Breast epithelium (tissue), 4 donors: ENCODE measurements around the gene PRMT9. TPM values are rescaled to one million over a fixed set of nuclear protein-coding genes. Genes with fewer than 3 reads are reported as not detected.

Experiments used
- DNase-seq, 2 donors: peaks; one replicate each; pipeline ENCODE4 v3.0.0-alpha.2; 2019; ENCODE audit warnings: low spot score in 2 of 2
- H3K27ac ChIP-seq, 2 donors: fragments of 200-600 bp; sonication (generic) in 1 of 2; one replicate each; pipeline ENCODE4 v1.5.1; 2016 to 2019; ENCODE audit warnings: mild to moderate bottlenecking in 1 of 2
- H3K27me3 ChIP-seq, 2 donors: fragments of 200-600 bp; sonication (generic) in 1 of 2; one replicate each; pipeline versions ENCODE4 v1.5.1 to v1.6.0; 2017 to 2019; ENCODE audit warnings: control low read depth in 1 of 2, mild to moderate bottlenecking in 1 of 2
- H3K36me3 ChIP-seq: fragments of 200-600 bp; one replicate; pipeline ENCODE4 v1.5.1; 2019
- H3K4me1 ChIP-seq, 2 donors: fragments of 200-600 bp; sonication (generic); one replicate each; pipeline ENCODE4 v1.5.1; 2016 to 2019; ENCODE audit warnings: control low read depth in 1 of 2
- H3K4me3 ChIP-seq, 3 donors: fragments of 200-600 bp; sonication (generic); 1 replicate in 2 of 3; 2 replicates in 1 of 3; pipeline ENCODE4 v1.5.1; 2016 to 2019; ENCODE audit warnings: mild to moderate bottlenecking in 3 of 3, moderate library complexity in 2 of 3
- H3K9me3 ChIP-seq, 2 donors: fragments of 200-600 bp; sonication (generic) in 1 of 2; one replicate each; pipeline ENCODE4 v1.5.1; 2016 to 2019; ENCODE audit warnings: control low read depth in 1 of 2
- POLR2A ChIP-seq: fragments of 450-650 bp; IDR thresholded peaks from one replicate; pipeline ENCODE4 v1.6.1; 2016; ENCODE audit warnings: antibody characterized with exemption, mild to moderate bottlenecking, moderate library complexity
- POLR2AphosphoS5 ChIP-seq, 3 donors: sonication (generic); formaldehyde crosslinking; IDR thresholded peaks; one replicate each; pipeline ENCODE4 v1.6.1; 2017; ENCODE audit warnings: antibody characterized with exemption in 3 of 3
- intact Hi-C: fragments of 100-400 bp; cut with DNase I; formaldehyde crosslinking; loops from one replicate; pipeline ENCODE4 v1.15.1; 2023; ENCODE audit warnings: low total_unique reads
- total RNA-seq, 3 donors: library from RNA; depleted of rRNA; stranded (reverse); fragments of >200 nt; gene quantifications; one replicate each; pipeline ENCODE4 v1.1.0, GENCODE V29; 2016
- TF ChIP-seq, protein P1 (sequence below), 3 donors: fragments of 450-650 bp; IDR thresholded peaks; one replicate each; pipeline ENCODE4 v1.5.1; 2016 to 2017; ENCODE audit warnings: antibody characterized with exemption in 3 of 3, mild to moderate bottlenecking in 3 of 3, moderate library complexity in 3 of 3

Gene PRMT9
- total RNA-seq, 3 donors from 2014 or later = 7.8 to 21.8 (median 10.5) TPM

DNA sequence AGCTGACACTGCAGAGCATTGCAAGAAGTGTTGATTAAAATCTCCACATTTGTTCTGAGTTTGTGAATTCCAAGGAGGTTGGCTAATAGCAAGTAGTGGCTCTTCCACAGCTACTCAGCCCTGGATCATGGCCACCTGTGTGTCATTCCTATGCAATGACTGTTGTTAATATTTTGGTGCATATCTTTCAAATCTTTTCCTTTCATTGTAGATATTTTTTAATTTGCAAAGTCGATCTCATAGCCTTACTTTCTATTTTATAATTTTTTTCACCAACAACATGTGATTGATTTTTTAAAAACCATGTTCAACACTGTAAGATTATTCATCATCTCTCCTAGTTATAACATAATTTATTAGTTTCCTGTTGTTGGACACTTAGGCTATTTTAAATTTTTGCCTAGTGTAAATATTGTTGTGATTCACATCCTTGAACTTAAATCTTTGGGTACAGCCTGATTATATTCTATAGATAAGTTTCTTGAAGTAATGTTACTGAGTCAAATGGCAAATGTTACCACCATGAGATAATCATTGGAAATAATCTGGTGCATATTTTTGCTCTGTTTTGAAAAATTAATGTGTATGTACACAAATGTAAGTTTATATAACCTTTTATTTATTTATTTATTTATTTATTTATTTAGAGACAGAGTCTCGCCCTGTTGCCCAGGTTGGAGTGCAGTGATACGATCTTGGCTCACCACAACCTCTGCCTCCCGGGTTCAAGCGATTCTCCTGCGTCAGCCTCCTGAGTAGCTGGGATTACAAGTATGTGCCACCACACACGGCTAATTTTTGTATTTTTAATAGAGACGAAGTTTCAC is 30.8 kb upstream of the PRMT9 start:
- peak; percentile 56 to 63 for DNase-seq
- Histone ChIP-seq H3K4me3 (no peak overlapping the region), H3K27me3 (no peaks in the 10 kb centered on the region), H3K36me3 (no peaks in the 10 kb centered on the region), H3K27ac (no peak overlapping the region), H3K4me1 (no peaks in the 10 kb centered on the region), H3K9me3 (no peaks in the 10 kb centered on the region)
- no peak for TF ChIP-seq POLR2A
- TF ChIP-seq, protein P1, sequence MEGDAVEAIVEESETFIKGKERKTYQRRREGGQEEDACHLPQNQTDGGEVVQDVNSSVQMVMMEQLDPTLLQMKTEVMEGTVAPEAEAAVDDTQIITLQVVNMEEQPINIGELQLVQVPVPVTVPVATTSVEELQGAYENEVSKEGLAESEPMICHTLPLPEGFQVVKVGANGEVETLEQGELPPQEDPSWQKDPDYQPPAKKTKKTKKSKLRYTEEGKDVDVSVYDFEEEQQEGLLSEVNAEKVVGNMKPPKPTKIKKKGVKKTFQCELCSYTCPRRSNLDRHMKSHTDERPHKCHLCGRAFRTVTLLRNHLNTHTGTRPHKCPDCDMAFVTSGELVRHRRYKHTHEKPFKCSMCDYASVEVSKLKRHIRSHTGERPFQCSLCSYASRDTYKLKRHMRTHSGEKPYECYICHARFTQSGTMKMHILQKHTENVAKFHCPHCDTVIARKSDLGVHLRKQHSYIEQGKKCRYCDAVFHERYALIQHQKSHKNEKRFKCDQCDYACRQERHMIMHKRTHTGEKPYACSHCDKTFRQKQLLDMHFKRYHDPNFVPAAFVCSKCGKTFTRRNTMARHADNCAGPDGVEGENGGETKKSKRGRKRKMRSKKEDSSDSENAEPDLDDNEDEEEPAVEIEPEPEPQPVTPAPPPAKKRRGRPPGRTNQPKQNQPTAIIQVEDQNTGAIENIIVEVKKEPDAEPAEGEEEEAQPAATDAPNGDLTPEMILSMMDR (IDR thresholded peaks at IDR 0.05) = no peak
- no peak for TF ChIP-seq POLR2AphosphoS5 (IDR thresholded peaks at IDR 0.05)
- intact Hi-C loops = no loop called here

DNA sequence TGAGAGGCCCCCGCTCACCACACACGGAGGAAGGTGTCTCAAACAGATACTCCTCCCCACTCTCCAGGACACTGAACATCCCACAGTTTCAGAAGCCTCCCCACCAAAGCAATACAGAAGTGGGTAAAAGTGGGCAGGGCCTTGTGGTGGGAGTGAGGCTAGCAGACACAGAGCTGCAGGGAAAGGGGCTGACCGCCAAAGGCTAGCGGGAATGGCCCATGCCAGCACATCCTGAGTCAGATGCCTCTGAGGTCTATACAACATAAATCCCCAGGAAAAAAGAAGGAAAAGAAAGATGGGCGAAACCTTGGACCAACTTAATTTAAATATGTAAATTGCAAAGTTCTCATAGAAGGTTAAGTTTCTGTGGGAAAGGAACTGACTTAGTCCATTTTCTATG is 26.0 kb upstream of the PRMT9 start:
- H3K4me3 ChIP-seq = no peak overlapping the region
- H3K9me3 ChIP-seq = no peaks in the 10 kb centered on the region
- H3K27me3 ChIP-seq = no peaks in the 10 kb centered on the region
- H3K27ac ChIP-seq = no peak overlapping the region
- no peaks in the 10 kb centered on the region for H3K4me1 ChIP-seq
- H3K36me3 ChIP-seq = no peaks in the 10 kb centered on the region
- TF ChIP-seq POLR2AphosphoS5 (IDR thresholded peaks at IDR 0.05) = no peak
- TF ChIP-seq, protein P1 (IDR thresholded peaks at IDR 0.05) = no peak
- no peak for TF ChIP-seq POLR2A
- intact Hi-C loops = no loop called here
- no peak for DNase-seq

DNA sequence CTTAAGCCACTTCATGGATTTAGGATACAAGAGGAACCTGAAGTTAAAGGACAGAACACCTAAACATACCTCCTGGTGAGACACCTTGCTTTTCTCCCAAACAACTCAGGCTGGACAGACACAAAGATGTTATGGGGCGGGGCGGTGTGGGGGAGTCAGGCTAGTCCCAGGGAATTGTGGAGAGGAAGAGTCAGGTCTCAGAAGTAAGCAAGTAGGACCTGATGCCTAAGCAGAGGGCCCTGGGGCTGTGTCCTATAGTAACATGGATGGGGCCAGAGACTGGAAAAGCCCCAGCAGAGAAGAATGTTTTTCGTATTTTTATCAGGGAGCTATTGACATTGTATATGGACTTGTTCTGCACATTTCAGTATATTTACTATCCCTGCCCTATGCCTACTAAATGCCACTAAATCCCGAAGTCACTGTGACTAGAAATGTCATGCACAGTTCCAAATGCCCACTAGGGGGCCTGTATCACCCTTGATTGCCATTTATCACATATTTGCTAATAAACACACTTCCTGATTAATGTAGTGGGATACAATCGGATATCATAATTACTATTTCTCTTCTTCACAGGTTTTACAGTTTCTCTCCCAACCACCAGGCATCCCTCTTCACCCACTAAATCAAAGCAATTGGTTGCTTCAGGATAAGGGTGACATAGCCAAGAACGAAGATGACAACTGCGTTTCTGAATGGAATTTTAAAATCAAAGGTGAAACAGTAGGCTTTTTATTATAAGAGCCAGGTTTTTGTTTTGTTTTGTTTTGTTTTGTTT is 24.1 kb upstream of the PRMT9 start:
- TF ChIP-seq POLR2AphosphoS5 (IDR thresholded peaks at IDR 0.05) = no peak
- TF ChIP-seq, protein P1 (IDR thresholded peaks at IDR 0.05) = peak; percentile 84 to 93 (median 88)
- Histone ChIP-seq H3K9me3 (no peaks in the 10 kb centered on the region), H3K4me1 (no peaks in the 10 kb centered on the region), H3K4me3 (no peak overlapping the region), H3K27ac (no peak overlapping the region), H3K36me3 (no peaks in the 10 kb centered on the region), H3K27me3 (no peaks in the 10 kb centered on the region)
- peak in 1 of 2 donors; percentile 30 for DNase-seq
- intact Hi-C loops = no loop called here

DNA sequence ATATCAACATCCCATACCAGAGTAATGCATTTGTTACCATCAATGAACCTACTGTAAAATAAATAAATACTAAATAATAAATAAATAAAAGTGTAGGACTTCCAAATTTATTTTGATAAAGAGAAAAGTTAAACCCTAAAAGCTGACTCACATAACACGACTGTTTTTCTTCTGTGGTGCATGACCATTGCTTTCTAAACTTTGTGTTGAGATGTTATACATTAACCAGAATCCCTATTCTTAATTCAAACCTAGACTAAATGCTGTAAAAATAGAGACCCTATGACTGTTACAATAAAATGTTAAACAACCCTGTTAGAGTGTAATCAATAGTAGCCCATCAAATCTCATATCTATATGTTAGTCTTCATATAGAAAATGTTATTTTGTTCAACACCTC is 20.9 kb upstream of the PRMT9 start:
- no peaks in the 10 kb centered on the region for H3K4me1 ChIP-seq
- no peaks in the 10 kb centered on the region for H3K27me3 ChIP-seq
- intact Hi-C loops = no loop called here
- no peak overlapping the region for H3K27ac ChIP-seq
- no peaks in the 10 kb centered on the region for H3K9me3 ChIP-seq
- DNase-seq = no peak
- no peaks in the 10 kb centered on the region for H3K36me3 ChIP-seq
- TF ChIP-seq, protein P1 (IDR thresholded peaks at IDR 0.05) = no peak
- no peak overlapping the region for H3K4me3 ChIP-seq

DNA sequence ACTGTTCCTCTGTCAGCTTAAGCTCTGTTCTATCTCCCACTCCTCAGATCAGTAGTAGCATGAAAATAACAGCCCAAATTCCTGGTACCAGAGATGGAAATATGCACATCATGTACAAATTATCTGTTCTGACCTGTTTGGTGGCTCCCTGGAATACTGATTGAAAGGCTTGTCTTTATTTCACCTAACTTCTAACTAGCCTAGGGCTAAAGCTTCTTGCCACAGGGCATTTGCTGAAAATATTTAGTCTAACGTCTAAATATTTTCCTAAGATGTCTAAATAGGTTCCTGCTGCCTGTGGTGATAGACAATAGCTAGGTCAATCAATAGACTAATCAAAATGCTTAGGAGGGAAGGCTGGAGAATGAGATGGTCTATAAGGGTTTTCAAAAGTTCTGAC is 12.9 kb upstream of the PRMT9 start:
- intact Hi-C loops = no loop called here
- Histone ChIP-seq H3K4me3 (no peak overlapping the region), H3K9me3 (no peaks in the 10 kb centered on the region)

More for the DNA sequence above, 12.9 kb upstream of the PRMT9 start:
- Histone ChIP-seq H3K27me3 (no peaks in the 10 kb centered on the region), H3K36me3 (no peaks in the 10 kb centered on the region), H3K4me1 (no peaks in the 10 kb centered on the region), H3K27ac (no peak overlapping the region)
- no peak for DNase-seq
- no peak for TF ChIP-seq POLR2A
- TF ChIP-seq POLR2AphosphoS5 (IDR thresholded peaks at IDR 0.05) = no peak
- TF ChIP-seq, protein P1 (IDR thresholded peaks at IDR 0.05) = no peak
